GM12878 (cell line): ENCODE results near the gene MARVELD1. TPM values are rescaled to one million over a fixed set of nuclear protein-coding genes. Genes with fewer than 3 reads are reported as not detected.

Source experiments
- ATAC-seq: fragments of 200-7000 bp; cut with Tn5 transposase; 3 replicates; pipeline ENCODE4 v1.9.1; 2020; ENCODE audit warnings: mild to moderate bottlenecking, moderate library complexity
- BruUV-seq: library from RNA; stranded (reverse); fragments of 400-500 nt; replicated peaks from 2 replicates; lab custom pipeline; 2021; lab: Mats Ljungman, UMichigan
- CTCF ChIA-PET: fragments of 300-600 bp; sonication (Branson Sonifier 250); formaldehyde crosslinking; extraction: SDS; loops from one replicate; lab custom pipeline; 2021; ENCODE audit warnings: inconsistent platforms; lab: Yijun Ruan, JAX
- POLR2A ChIA-PET: fragments of 350-600 bp; formaldehyde crosslinking; extraction: SDS; loops from one replicate; lab custom pipeline; 2021; ENCODE audit warnings: inconsistent platforms; lab: Charles Lee
- RAD21 ChIA-PET: fragments of 300-600 bp; sonication (Branson Sonifier 250); formaldehyde crosslinking; loops from one replicate; lab custom pipeline; 2023; ENCODE audit warnings: antibody characterized with exemption; ENCODE audit not compliant: unreplicated experiment; lab: Charles Lee
- SMC1A ChIA-PET: fragments of 300-600 bp; sonication (Branson Sonifier 250); formaldehyde crosslinking; loops from one replicate; lab custom pipeline; 2023; ENCODE audit not compliant: unreplicated experiment, uncharacterized antibody; lab: Charles Lee
- DNase-seq: peaks from one replicate; pipeline ENCODE4 v3.0.0-alpha.2; 2011; ENCODE audit warnings: low read depth, low spot score
- FAIRE-seq: peaks from 3 replicates; lab custom pipeline; 2011; peaks lifted over from hg19 to GRCh38; lab: Jason Lieb, UNC
- H2AFZ ChIP-seq: 2 replicates; pipeline ENCODE4 v1.6.0; 2011; ENCODE audit warnings: low read depth, low read length, control low read depth; ENCODE audit not compliant: control insufficient read depth
- H3K27ac ChIP-seq: 2 replicates; pipeline ENCODE4 v1.5.1; 2011; ENCODE audit warnings: control low read depth; ENCODE audit not compliant: control insufficient read depth, insufficient read depth
- H3K27me3 ChIP-seq, 2 experiments: replicated peaks in 1 of 2; 2 replicates each; pipeline versions ENCODE4 v1.6.0 to v1.6.1; 2011; ENCODE audit warnings: low read length in 1 of 2; ENCODE audit not compliant: control insufficient read depth in 2 of 2, insufficient read depth in 2 of 2
- H3K36me3 ChIP-seq, 2 experiments: 2 replicates each; pipeline ENCODE4 v1.5.1; 2011; ENCODE audit warnings: low read length in 1 of 2; ENCODE audit not compliant: control insufficient read depth in 2 of 2, insufficient read depth in 2 of 2
- H3K4me1 ChIP-seq: 2 replicates; pipeline ENCODE4 v1.6.1; 2011; ENCODE audit warnings: mild to moderate bottlenecking, low read length, moderate library complexity, mixed read lengths; ENCODE audit not compliant: control insufficient read depth, insufficient read depth
- H3K4me2 ChIP-seq: 2 replicates; pipeline ENCODE4 v1.6.0; 2011; ENCODE audit warnings: control low read depth; ENCODE audit not compliant: control insufficient read depth, insufficient read depth
- H3K4me3 ChIP-seq: fragments of 200-600 bp; sonication (generic); 2 replicates; pipeline ENCODE4 v1.5.1; 2016
- H3K79me2 ChIP-seq: 2 replicates; pipeline ENCODE4 v1.6.0; 2011; ENCODE audit warnings: low read length; ENCODE audit not compliant: control insufficient read depth, insufficient read depth
- H3K9ac ChIP-seq: 2 replicates; pipeline ENCODE4 v1.8.0; 2011; ENCODE audit warnings: low read length, control low read depth, mixed read lengths; ENCODE audit not compliant: control insufficient read depth, insufficient read depth
- H3K9me3 ChIP-seq: replicated peaks from 3 replicates; pipeline ENCODE4 v1.5.1; 2011; ENCODE audit warnings: mild to moderate bottlenecking, low read length; ENCODE audit not compliant: control insufficient read depth, insufficient read depth
- H4K20me1 ChIP-seq: 2 replicates; pipeline ENCODE4 v1.6.0; 2011; ENCODE audit not compliant: control insufficient read depth, insufficient read depth
- HDGF ChIP-seq: fragments of 450-650 bp; IDR thresholded peaks from 2 replicates; pipeline ENCODE4 v1.6.1; 2016; ENCODE audit warnings: antibody characterized with exemption
- PBX3 ChIP-seq: IDR thresholded peaks from 2 replicates; pipeline ENCODE4 v1.6.1; 2011; ENCODE audit warnings: mild to moderate bottlenecking, low read depth, low read length, moderate library complexity; ENCODE audit not compliant: insufficient replicate concordance
- RUNX3 ChIP-seq: IDR thresholded peaks from 2 replicates; pipeline ENCODE4 v1.6.1; 2012; ENCODE audit warnings: low read length, inconsistent platforms
- SMC3 ChIP-seq: IDR thresholded peaks from 2 replicates; pipeline ENCODE4 v1.6.1; 2011; ENCODE audit warnings: low read length, improper control_type of control experiment, borderline replicate concordance
- WGBS: methylation state at CpG from one replicate; pipeline ENCODE4 v1.1.6; 2016; ENCODE audit warnings: low lambda C conversion rate; ENCODE audit not compliant: insufficient replicate concordance, insufficient coverage; ENCODE audit errors: missing lambda C conversion rate; 5-methylcytosine and 5-hydroxymethylcytosine counted together
- in situ Hi-C: fragments of 300-500 bp; cut with MboI; formaldehyde crosslinking; loops from 9 replicates; pipeline ENCODE4 v1.14.3; 2018; ENCODE audit warnings: mixed read lengths
- intact Hi-C: fragments of 100-400 bp; cut with micrococcal nuclease; formaldehyde crosslinking; loops from one replicate; pipeline ENCODE4 v1.14.2; 2022; ENCODE audit not compliant: unreplicated experiment
- polyA plus RNA-seq, 11 experiments: library from polyadenylated mRNA; depleted of rRNA in 4 of 11; unstranded in 6 of 11; stranded (reverse) in 5 of 11; fragments of >200 nt; fragmentation: Nextera tagmentation in 4 of 11; fragmentation: Illumina TruSeq in 1 of 11; extraction: Ambion mirVana in 4 of 11; extraction: Trizol in 1 of 11; gene quantifications; 1 replicate in 1 of 11; 2 replicates in 10 of 11; pipeline versions ENCODE4 v1.2.1 to v1.2.3, GENCODE V29; 2011 to 2016; ENCODE audit warnings: inconsistent platforms in 2 of 11, missing spikeins in 2 of 11, low read depth in 1 of 11
- total RNA-seq, 4 experiments: library from RNA; depleted of rRNA in 3 of 4; stranded (reverse); fragments of >200 nt in 3 of 4; fragmentation: Illumina TruSeq in 1 of 4; extraction: Trizol in 1 of 4; gene quantifications; 2 replicates each; pipeline versions ENCODE4 v1.2.1 to v1.2.3, GENCODE V29; 2013 to 2021
- TF ChIP-seq, protein P1 (sequence below): IDR thresholded peaks from 2 replicates; pipeline ENCODE4 v1.6.1; 2011; ENCODE audit warnings: borderline replicate concordance, low read depth, mild to moderate bottlenecking, moderate library complexity, low read length; ENCODE audit not compliant: insufficient read depth, poor library complexity, severe bottlenecking

The MARVELD1 gene
- total and polyA plus RNA-seq, 10 of the 15 experiments (the other 5 are each of a cell fraction or from before 2014, with no cell fraction given): 0.54 to 8.4 (median 3.2) TPM

GRCh38 chr10:97721871-97722780, 8.6 kb downstream of the MARVELD1 start:
- no peaks in the 10 kb centered on the region for H3K36me3 ChIP-seq
- ATAC-seq (no peak), FAIRE-seq (no peak)
- H3K4me3 ChIP-seq: no peak overlapping the region
- H3K9ac ChIP-seq: no peak overlapping the region
- H3K9me3 ChIP-seq: no peaks in the 10 kb centered on the region; the same call in 2 of the 3 replicates
- in situ Hi-C loops (no loop called here), intact Hi-C loops (no loop called here)
- SMC1A ChIA-PET: interaction anchor here (0.6 kb wide), 1 partner anchor 15 kb away, joined by 3 read pairs; the partner anchor contains the start of gene ZFYVE27
- no peak for TF ChIP-seq SMC3
- TF ChIP-seq, protein P1, sequence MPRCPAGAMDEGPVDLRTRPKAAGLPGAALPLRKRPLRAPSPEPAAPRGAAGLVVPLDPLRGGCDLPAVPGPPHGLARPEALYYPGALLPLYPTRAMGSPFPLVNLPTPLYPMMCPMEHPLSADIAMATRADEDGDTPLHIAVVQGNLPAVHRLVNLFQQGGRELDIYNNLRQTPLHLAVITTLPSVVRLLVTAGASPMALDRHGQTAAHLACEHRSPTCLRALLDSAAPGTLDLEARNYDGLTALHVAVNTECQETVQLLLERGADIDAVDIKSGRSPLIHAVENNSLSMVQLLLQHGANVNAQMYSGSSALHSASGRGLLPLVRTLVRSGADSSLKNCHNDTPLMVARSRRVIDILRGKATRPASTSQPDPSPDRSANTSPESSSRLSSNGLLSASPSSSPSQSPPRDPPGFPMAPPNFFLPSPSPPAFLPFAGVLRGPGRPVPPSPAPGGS: no peak
- TF ChIP-seq HDGF: no peak
- TF ChIP-seq PBX3: no peak
- no peak for TF ChIP-seq RUNX3
- TF ChIP-seq, all 136 proteins: peak for 0
- Histone ChIP-seq H4K20me1 (no peaks in the 10 kb centered on the region), H3K4me1 (no peaks in the 10 kb centered on the region), H3K79me2 (no peaks in the 10 kb centered on the region), H2AFZ (no peak overlapping the region), H3K27me3 (no peaks in the 10 kb centered on the region), H3K27ac (no peak overlapping the region), H3K4me2 (no peak overlapping the region)
- WGBS: 85% methylated on average over 12 of the region's 12 CpGs
- no peak for DNase-seq
- ChIA-PET CTCF (interaction anchor here (1.0 to 21.5 kb wide), 3 partner anchors 13 to 150 kb away, joined by 3 to 416 read pairs (median 26); partner anchors contain the start of genes ANKRD2, MARVELD1 and ZFYVE27), RAD21 (interaction anchor here (1.1 kb wide), 1 partner anchor 21 kb away, joined by 3 read pairs; no protein-coding TSS in a partner anchor), POLR2A (no interaction called here)
- no TSS peak for BruUV-seq
